SJCRH30 (cell line): ENCODE results near the gene BABAM2. TPM values are rescaled to one million over a fixed set of nuclear protein-coding genes. Genes with fewer than 3 reads are reported as not detected.
A peak's percentile ranks its signal among the peaks of the same experiment; 100 is the strongest.

Source experiments
- DNase-seq, 2 experiments: peaks; one replicate each; pipeline ENCODE4 v3.0.0-alpha.2; 2015 to 2020
- H3K27ac ChIP-seq: fragments of 250-450 bp; sonication (Bioruptor Pico); 2 replicates; pipeline ENCODE4 v1.5.1; 2020; ENCODE audit warnings: mild to moderate bottlenecking, moderate library complexity
- H3K27me3 ChIP-seq: fragments of 250-450 bp; sonication (Bioruptor Pico); 2 replicates; pipeline ENCODE4 v1.5.1; 2020; ENCODE audit warnings: mild to moderate bottlenecking, moderate library complexity
- H3K36me3 ChIP-seq: fragments of 250-450 bp; sonication (Bioruptor Pico); 2 replicates; pipeline ENCODE4 v1.5.1; 2020; ENCODE audit warnings: mild to moderate bottlenecking, moderate library complexity
- H3K4me1 ChIP-seq: fragments of 250-450 bp; sonication (Bioruptor Pico); 2 replicates; pipeline ENCODE4 v1.5.1; 2020; ENCODE audit warnings: mild to moderate bottlenecking, moderate library complexity
- H3K4me3 ChIP-seq: fragments of 250-450 bp; sonication (Bioruptor Pico); 2 replicates; pipeline ENCODE4 v1.5.1; 2020; ENCODE audit warnings: mild to moderate bottlenecking, moderate library complexity
- H3K9me3 ChIP-seq: fragments of 250-450 bp; sonication (Bioruptor Pico); replicated peaks from 2 replicates; pipeline ENCODE4 v1.5.1; 2020; ENCODE audit warnings: mild to moderate bottlenecking, moderate library complexity
- total RNA-seq: library from RNA; depleted of rRNA; stranded (reverse); fragments of >200 nt; shearing (Covaris generic); gene quantifications from 2 replicates; pipeline ENCODE4 v1.2.3, GENCODE V29; 2014

The BABAM2 gene
- total RNA-seq, 1 experiment from 2014 or later, result 37.3 TPM

DNA sequence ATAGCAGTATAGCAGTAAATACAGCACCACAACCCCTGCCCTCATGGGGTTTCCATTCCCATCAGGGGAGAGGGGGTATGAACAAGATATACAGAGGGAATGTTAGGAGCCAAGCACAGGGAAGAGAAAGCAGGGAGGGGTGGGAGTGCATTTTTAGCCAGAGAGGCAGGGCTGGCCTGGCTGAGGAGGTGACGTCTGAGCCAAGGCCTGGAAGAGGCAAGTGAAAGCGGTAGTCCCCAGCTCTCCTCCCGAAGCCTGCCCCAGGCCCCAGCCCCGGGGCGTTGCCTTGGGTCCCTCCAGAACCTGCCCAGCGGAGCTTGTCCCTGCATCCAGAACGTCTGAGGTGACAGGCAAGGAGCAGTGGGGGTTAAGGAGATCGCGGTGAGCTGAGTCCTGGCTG, 457.1 kb downstream of the BABAM2 start:
- Histone ChIP-seq H3K4me1 (peaks cover 31% of the 10 kb centered on the region), H3K27ac (no peak overlapping the region)

DNA sequence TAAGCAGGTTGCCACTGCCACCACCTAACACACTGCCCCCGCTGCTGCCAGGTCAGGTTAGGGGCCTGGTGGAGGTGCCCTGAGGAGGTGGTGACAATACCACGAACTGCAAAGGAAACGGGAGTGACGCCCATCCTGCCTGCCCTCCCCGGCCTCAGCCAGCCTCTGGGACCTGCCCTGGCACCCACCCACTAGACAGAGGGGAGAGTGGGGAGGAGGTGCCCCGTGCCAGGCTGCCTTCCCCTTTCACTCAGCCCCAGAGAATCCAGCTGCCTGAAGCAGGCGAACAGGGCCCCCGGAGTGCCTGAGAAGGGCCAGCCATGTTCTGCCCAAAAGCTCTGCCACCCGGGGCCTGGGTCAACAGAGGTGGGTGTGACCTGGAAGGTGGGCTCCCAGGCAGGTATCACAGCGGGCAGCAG, 457.6 kb downstream of the BABAM2 start:
- H3K9me3 ChIP-seq, result no peaks in the 10 kb centered on the region
- no peak overlapping the region for H3K4me3 ChIP-seq
- H3K27me3 ChIP-seq, result no peaks in the 10 kb centered on the region
- H3K4me1 ChIP-seq, result peaks cover 26% of the 10 kb centered on the region
- H3K36me3 ChIP-seq, result no peaks in the 10 kb centered on the region
- H3K27ac ChIP-seq, result no peak overlapping the region
- DNase-seq, result no peak

More for the DNA sequence above, 457.1 kb downstream of the BABAM2 start:
- Histone ChIP-seq H3K36me3 (no peaks in the 10 kb centered on the region), H3K9me3 (no peaks in the 10 kb centered on the region), H3K4me3 (no peak overlapping the region), H3K27me3 (no peaks in the 10 kb centered on the region)
- DNase-seq, result no peak

DNA sequence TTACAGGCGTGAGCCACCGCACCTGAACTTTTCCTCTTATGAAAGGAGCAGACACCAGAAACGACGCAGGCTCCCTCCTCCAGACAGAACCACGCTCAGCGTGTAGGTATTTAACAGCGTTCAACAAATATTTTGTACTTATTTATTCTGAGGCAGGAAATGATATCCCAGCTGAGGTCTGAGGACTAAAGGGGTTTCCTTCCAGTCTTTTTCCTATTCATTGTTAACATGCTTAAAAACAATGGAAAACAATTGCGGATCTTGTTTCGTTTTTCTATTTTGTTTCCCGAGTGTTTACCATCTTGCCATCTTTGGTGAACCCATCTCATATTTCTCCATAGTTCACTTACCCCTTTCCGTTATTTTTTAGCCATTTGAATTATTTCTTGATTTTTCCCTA, 458.4 kb downstream of the BABAM2 start:
- no peak for DNase-seq
- H3K4me1 ChIP-seq, result peaks cover 24% of the 10 kb centered on the region

DNA sequence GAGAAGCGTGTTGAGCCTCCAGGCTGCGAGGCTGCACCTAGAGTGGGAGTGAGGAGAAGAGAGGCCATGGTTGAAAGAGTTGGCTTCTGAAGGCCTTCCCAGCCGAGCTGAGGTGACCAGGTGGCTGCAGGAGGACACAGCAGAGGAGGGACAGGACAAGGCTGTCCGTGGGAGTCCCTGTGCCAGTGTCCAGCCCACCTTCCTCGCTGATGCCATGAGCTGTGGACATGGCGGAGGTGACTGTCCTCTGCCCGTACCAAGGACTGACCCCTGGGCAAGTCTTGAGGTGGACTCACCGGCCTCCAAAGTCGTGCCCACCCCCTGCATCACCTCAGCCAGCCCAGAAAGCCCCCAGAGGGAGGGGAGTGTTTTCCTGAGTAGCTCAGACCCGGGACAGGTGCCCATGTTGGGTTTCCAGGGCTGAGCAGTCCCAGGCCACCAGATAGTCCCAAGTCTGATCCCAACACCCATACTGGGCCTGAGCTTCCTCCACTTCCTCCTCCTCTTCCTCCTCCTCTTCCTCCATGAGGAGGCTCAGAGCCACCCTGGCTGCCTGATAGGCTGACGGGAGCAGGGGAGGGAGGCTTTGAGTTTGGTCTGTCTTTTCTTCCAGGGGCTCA, 459.1 kb downstream of the BABAM2 start:
- Histone ChIP-seq H3K4me3 (no peak overlapping the region), H3K4me1 (peaks cover 20% of the 10 kb centered on the region), H3K9me3 (no peaks in the 10 kb centered on the region), H3K27ac (no peak overlapping the region), H3K27me3 (no peaks in the 10 kb centered on the region), H3K36me3 (no peaks in the 10 kb centered on the region)
- DNase-seq, result no peak

More for the DNA sequence above, 458.4 kb downstream of the BABAM2 start:
- no peaks in the 10 kb centered on the region for H3K27me3 ChIP-seq
- H3K9me3 ChIP-seq, result no peaks in the 10 kb centered on the region
- H3K36me3 ChIP-seq, result no peaks in the 10 kb centered on the region
- no peak overlapping the region for H3K27ac ChIP-seq
- H3K4me3 ChIP-seq, result no peak overlapping the region

GRCh38 chr2:28350196-28350595, 459.7 kb downstream of the BABAM2 start:
- Histone ChIP-seq H3K4me3 (no peak overlapping the region), H3K4me1 (peaks cover 20% of the 10 kb centered on the region), H3K36me3 (no peaks in the 10 kb centered on the region), H3K27ac (no peak overlapping the region), H3K9me3 (no peaks in the 10 kb centered on the region), H3K27me3 (no peaks in the 10 kb centered on the region)
- no peak for DNase-seq

GRCh38 chr2:28350791-28351285, 460.3 kb downstream of the BABAM2 start:
- H3K27ac ChIP-seq, result no peak overlapping the region
- H3K27me3 ChIP-seq, result no peaks in the 10 kb centered on the region
- H3K36me3 ChIP-seq, result no peaks in the 10 kb centered on the region
- no peak overlapping the region for H3K4me3 ChIP-seq
- DNase-seq, result no peak
- no peaks in the 10 kb centered on the region for H3K9me3 ChIP-seq
- peaks cover 20% of the 10 kb centered on the region for H3K4me1 ChIP-seq

- Histone ChIP-seq H3K4me3 (no peak overlapping the region), H3K27me3 (no peaks in the 10 kb centered on the region), H3K4me1 (peaks cover 20% of the 10 kb centered on the region), H3K36me3 (no peaks in the 10 kb centered on the region), H3K9me3 (no peaks in the 10 kb centered on the region), H3K27ac (no peak overlapping the region)
- DNase-seq, result no peak
Measured at GRCh38 chr2:28351621-28352020, 461.1 kb downstream of the BABAM2 start.

GRCh38 chr2:28352104-28352503, 461.6 kb downstream of the BABAM2 start:
- Histone ChIP-seq H3K36me3 (no peaks in the 10 kb centered on the region), H3K27ac (no peak overlapping the region), H3K9me3 (no peaks in the 10 kb centered on the region), H3K27me3 (no peaks in the 10 kb centered on the region), H3K4me3 (no peak overlapping the region), H3K4me1 (peaks cover 21% of the 10 kb centered on the region)
- no peak for DNase-seq

GRCh38 chr2:28352610-28353195, 462.2 kb downstream of the BABAM2 start:
- no peak for DNase-seq
- Histone ChIP-seq H3K27ac (no peak overlapping the region), H3K9me3 (no peaks in the 10 kb centered on the region), H3K4me3 (no peak overlapping the region), H3K4me1 (peaks cover 22% of the 10 kb centered on the region), H3K36me3 (no peaks in the 10 kb centered on the region), H3K27me3 (no peaks in the 10 kb centered on the region)

GRCh38 chr2:28354920-28355520, 464.5 kb downstream of the BABAM2 start:
- Histone ChIP-seq H3K27me3 (no peaks in the 10 kb centered on the region), H3K36me3 (no peaks in the 10 kb centered on the region), H3K9me3 (no peaks in the 10 kb centered on the region), H3K4me3 (peak overlapping the region; percentile 27; the same call in 1 of the 2 replicates), H3K4me1 (peaks cover 42% of the 10 kb centered on the region), H3K27ac (peak overlapping the region; percentile 97)
- DNase-seq, result no peak

GRCh38 chr2:28355521-28356094, 465.1 kb downstream of the BABAM2 start:
- H3K27ac ChIP-seq, result peak overlapping the region; percentile 97
- peak overlapping the region; percentile 27 for H3K4me3 ChIP-seq

DNA sequence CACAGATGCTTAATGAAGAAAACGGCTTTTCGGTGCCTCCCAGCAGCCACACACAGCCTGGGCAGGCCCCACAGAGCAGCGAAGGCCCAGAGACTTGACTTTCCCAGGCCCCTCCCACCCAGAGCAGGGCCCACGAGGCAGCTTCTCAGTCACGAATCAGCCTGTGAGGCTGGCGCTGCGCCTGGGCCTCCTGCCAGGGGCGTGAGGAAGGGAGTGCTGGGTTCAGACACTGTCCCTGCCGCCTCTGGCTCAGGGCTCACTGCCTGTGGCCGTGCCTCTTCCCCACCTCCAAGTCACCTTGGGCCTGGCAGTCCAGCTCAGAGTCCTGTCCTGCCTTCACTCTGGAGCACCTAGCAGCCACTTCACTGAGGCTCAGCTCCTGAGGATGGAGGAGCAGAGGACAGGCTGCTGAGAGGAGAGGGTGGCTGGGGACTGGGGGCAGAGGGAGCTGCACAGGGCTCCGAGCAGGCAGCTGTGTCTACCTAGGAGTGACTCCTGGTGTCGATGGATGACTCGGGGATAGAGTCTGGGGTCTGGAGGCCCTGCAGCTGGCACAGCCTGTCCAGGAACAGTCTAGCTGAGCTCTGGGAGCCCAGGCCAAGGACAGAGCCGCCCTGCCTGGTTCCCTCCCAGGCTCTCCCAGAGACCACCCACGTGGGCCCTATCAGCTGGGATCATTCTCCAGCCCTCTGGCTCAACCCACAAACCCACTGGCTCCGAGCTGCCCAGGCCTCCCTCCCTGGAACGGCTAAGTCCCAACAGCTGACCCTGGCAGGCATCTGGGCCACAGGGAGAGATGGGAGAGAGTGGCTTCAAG, 465.8 kb downstream of the BABAM2 start:
- H3K36me3 ChIP-seq, result no peaks in the 10 kb centered on the region
- peak overlapping the region; percentile 27 for H3K4me3 ChIP-seq
- H3K4me1 ChIP-seq, result peaks cover 55% of the 10 kb centered on the region
- no peaks in the 10 kb centered on the region for H3K27me3 ChIP-seq
- H3K9me3 ChIP-seq, result no peaks in the 10 kb centered on the region
- peak overlapping the region; percentile 97 for H3K27ac ChIP-seq
- peak; percentile 100 for DNase-seq

More at GRCh38 chr2:28355521-28356094, 465.1 kb downstream of the BABAM2 start:
- Histone ChIP-seq H3K4me1 (peaks cover 48% of the 10 kb centered on the region), H3K27me3 (no peaks in the 10 kb centered on the region), H3K9me3 (no peaks in the 10 kb centered on the region), H3K36me3 (no peaks in the 10 kb centered on the region)
- DNase-seq, result peak; percentile 89 to 92

DNA sequence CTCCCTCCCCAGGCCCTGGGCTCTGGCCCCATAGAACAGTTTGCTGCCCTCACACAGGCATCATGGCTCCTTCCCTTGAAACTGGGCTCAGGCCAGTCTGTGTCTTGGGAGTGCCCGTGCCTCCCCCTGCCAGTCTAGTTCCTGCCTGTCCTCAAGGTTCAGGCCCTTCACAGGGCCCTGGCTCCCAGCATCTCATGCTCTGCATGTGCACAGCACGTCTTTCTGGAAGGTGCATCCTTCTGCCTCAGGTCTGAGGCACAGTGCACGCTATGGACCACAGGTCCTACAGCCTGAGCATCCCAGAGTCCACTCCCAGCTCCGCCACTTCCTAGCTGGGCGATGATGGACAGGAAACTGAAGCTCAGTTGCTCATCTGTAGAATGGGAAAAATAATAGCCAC, 466.5 kb downstream of the BABAM2 start:
- Histone ChIP-seq H3K36me3 (no peaks in the 10 kb centered on the region), H3K27ac (peak overlapping the region; percentile 97), H3K4me3 (no peak overlapping the region), H3K9me3 (no peaks in the 10 kb centered on the region), H3K27me3 (no peaks in the 10 kb centered on the region), H3K4me1 (peaks cover 63% of the 10 kb centered on the region)
- no peak for DNase-seq

DNA sequence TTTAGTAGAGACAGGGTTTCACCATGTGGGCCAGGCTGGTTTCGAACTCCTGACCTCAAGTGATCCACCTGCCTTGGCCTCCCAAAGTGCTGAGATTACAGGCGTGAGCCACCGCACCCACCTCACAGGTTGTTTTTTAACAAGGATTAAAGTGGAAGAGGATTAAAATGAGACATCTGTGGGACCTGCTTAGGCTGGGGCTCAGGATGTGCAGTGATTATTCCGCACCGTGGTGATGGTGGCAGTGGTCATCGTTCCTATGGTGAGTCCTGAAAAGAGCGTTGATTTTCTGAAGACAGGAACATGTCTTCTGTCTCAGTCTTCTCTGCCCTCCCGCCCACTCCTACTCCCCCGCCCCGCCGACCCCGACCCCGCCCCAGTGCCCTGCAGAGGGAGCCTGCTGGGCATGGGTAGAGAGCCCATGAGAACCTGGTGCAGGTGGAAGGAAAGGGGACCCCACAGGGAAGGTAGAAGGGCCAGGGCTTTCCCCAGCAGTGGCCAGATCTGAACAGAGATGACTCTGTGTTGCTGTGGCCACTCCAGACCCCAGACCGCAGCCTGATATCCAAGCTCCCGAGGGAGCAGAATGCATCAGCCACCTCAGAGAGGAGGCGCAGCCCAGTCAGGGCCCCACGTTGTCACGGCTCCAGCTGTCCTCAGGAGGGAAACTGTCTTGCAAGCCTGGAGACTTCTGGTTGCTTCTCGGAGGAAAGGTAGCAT, 467.6 kb downstream of the BABAM2 start:
- no peaks in the 10 kb centered on the region for H3K9me3 ChIP-seq
- H3K36me3 ChIP-seq, result no peaks in the 10 kb centered on the region
- H3K4me3 ChIP-seq, result no peak overlapping the region
- DNase-seq, result peak; percentile 94 to 95
- H3K27ac ChIP-seq, result peak overlapping the region; percentile 76
- H3K27me3 ChIP-seq, result no peaks in the 10 kb centered on the region
- H3K4me1 ChIP-seq, result peaks cover 72% of the 10 kb centered on the region
